Neural progenitor cell (in vitro differentiated cells): ENCODE measurements around the gene NKAIN4. TPM values are rescaled to one million over a fixed set of nuclear protein-coding genes. Genes with fewer than 3 reads are reported as not detected.

ENCODE experiments used
- DNase-seq: peaks from one replicate; pipeline ENCODE4 v3.0.0-alpha.2; 2016; ENCODE audit warnings: low spot score
- H2AFZ ChIP-seq: fragments of 200-600 bp; sonication (generic); replicated peaks from 2 replicates; pipeline ENCODE4 v1.6.1; 2016; ENCODE audit warnings: antibody characterized with exemption
- H3F3A ChIP-seq: fragments of 200-600 bp; sonication (generic); 2 replicates; pipeline ENCODE4 v1.6.1; 2016; ENCODE audit warnings: antibody characterized with exemption, low read depth
- H3K27ac ChIP-seq: fragments of 200-600 bp; sonication (generic); 2 replicates; pipeline ENCODE4 v1.5.1; 2016; ENCODE audit warnings: mild to moderate bottlenecking
- H3K27me3 ChIP-seq: fragments of 200-600 bp; sonication (generic); 2 replicates; pipeline ENCODE4 v1.6.1; 2016; ENCODE audit warnings: mild to moderate bottlenecking, moderate library complexity
- H3K36me3 ChIP-seq: fragments of 200-600 bp; sonication (generic); 2 replicates; pipeline ENCODE4 v1.5.1; 2016
- H3K4me1 ChIP-seq: fragments of 200-600 bp; sonication (generic); 2 replicates; pipeline ENCODE4 v1.6.1; 2016; ENCODE audit warnings: mixed run types
- H3K4me2 ChIP-seq: fragments of 200-600 bp; sonication (generic); 2 replicates; pipeline ENCODE4 v1.6.1; 2016
- H3K4me3 ChIP-seq: fragments of 200-600 bp; sonication (generic); 2 replicates; pipeline ENCODE4 v1.5.1; 2016
- H3K79me2 ChIP-seq: fragments of 200-600 bp; sonication (generic); 2 replicates; pipeline ENCODE4 v1.6.1; 2016; ENCODE audit warnings: low read depth
- H3K9ac ChIP-seq: fragments of 200-600 bp; sonication (generic); 2 replicates; pipeline ENCODE4 v1.6.1; 2016
- H3K9me3 ChIP-seq: fragments of 200-600 bp; sonication (generic); 2 replicates; pipeline ENCODE4 v1.5.1; 2016; ENCODE audit warnings: low read depth
- H4K20me1 ChIP-seq: fragments of 200-600 bp; sonication (generic); 2 replicates; pipeline ENCODE4 v1.6.1; 2016; ENCODE audit warnings: low read depth
- H3K27ac Mint-ChIP-seq: 3 replicates; pipeline ENCODE4 v1.8.0; 2021; ENCODE audit warnings: mixed read lengths
- H3K27me3 Mint-ChIP-seq: 2 replicates; pipeline ENCODE4 v1.8.0; 2022; ENCODE audit warnings: low read depth, mild to moderate bottlenecking, inconsistent platforms, moderate library complexity, mixed read lengths; ENCODE audit not compliant: insufficient read depth
- H3K36me3 Mint-ChIP-seq: 3 replicates; pipeline ENCODE4 v1.8.0; 2021; ENCODE audit warnings: mixed read lengths
- H3K4me1 Mint-ChIP-seq: 3 replicates; pipeline ENCODE4 v1.8.0; 2021; ENCODE audit warnings: mixed read lengths
- H3K4me3 Mint-ChIP-seq: 3 replicates; pipeline ENCODE4 v1.8.0; 2021; ENCODE audit warnings: mild to moderate bottlenecking, moderate library complexity, mixed read lengths
- H3K9me3 Mint-ChIP-seq: 3 replicates; pipeline ENCODE4 v1.8.0; 2020; ENCODE audit warnings: mixed read lengths
- CTCF ChIP-seq: fragments of 200-600 bp; sonication (generic); IDR thresholded peaks from 2 replicates; pipeline ENCODE4 v1.5.1; 2017; ENCODE audit warnings: antibody characterized with exemption, mild to moderate bottlenecking
- EZH2 ChIP-seq: fragments of 200-600 bp; sonication (generic); IDR thresholded peaks from 2 replicates; pipeline ENCODE4 v1.6.1; 2017; ENCODE audit warnings: antibody characterized with exemption, mild to moderate bottlenecking, moderate library complexity
- EZH2phosphoT487 ChIP-seq: fragments of 200-600 bp; sonication (generic); IDR thresholded peaks from 2 replicates; pipeline ENCODE4 v1.6.1; 2017; ENCODE audit warnings: antibody characterized with exemption
- total RNA-seq: library from RNA; depleted of rRNA; stranded (reverse); fragments of >200 nt; gene quantifications from 2 replicates; pipeline ENCODE4 v1.2.3, GENCODE V29; 2015; ENCODE audit warnings: low replicate concordance

The NKAIN4 gene
- total RNA-seq, 1 donor from 2014 or later: 9.7 TPM

- H3K27ac ChIP-seq: no peak overlapping the region
- TF ChIP-seq CTCF (no peak), EZH2 (no peak), EZH2phosphoT487 (no peak)
- H2AFZ ChIP-seq: no peak overlapping the region
- Mint-ChIP-seq H3K36me3 (peaks cover 3% of the 10 kb centered on the region), H3K9me3 (no peaks in the 10 kb centered on the region), H3K27ac (no peak overlapping the region), H3K27me3 (peaks cover 3% of the 10 kb centered on the region), H3K4me3 (no peak overlapping the region), H3K4me1 (peaks cover 15% of the 10 kb centered on the region)
- H3F3A ChIP-seq: no peaks in the 10 kb centered on the region
- DNase-seq: no peak
- H3K79me2 ChIP-seq: no peaks in the 10 kb centered on the region
- H3K9me3 ChIP-seq: no peaks in the 10 kb centered on the region
- H3K4me1 ChIP-seq: peaks cover 5% of the 10 kb centered on the region
- no peaks in the 10 kb centered on the region for H3K36me3 ChIP-seq
- no peaks in the 10 kb centered on the region for H4K20me1 ChIP-seq
- no peak overlapping the region for H3K4me2 ChIP-seq
- H3K4me3 ChIP-seq: no peak overlapping the region
- H3K27me3 ChIP-seq: no peaks in the 10 kb centered on the region
- no peak overlapping the region for H3K9ac ChIP-seq
These were observed 11.5 kb downstream of the NKAIN4 start for GRCh38 chr20:63242736-63243135.

- Mint-ChIP-seq H3K9me3 (no peaks in the 10 kb centered on the region), H3K27me3 (peaks cover 3% of the 10 kb centered on the region), H3K27ac (no peak overlapping the region), H3K36me3 (peaks cover 3% of the 10 kb centered on the region), H3K4me3 (no peak overlapping the region), H3K4me1 (peaks cover 19% of the 10 kb centered on the region)
- Histone ChIP-seq H3K27ac (no peak overlapping the region), H3K4me3 (no peak overlapping the region), H3K9me3 (no peaks in the 10 kb centered on the region), H3K36me3 (no peaks in the 10 kb centered on the region), H3F3A (no peaks in the 10 kb centered on the region), H3K79me2 (no peaks in the 10 kb centered on the region), H3K27me3 (no peaks in the 10 kb centered on the region), H4K20me1 (no peaks in the 10 kb centered on the region), H2AFZ (no peak overlapping the region), H3K9ac (no peak overlapping the region), H3K4me1 (peaks cover 5% of the 10 kb centered on the region), H3K4me2 (no peak overlapping the region)
- DNase-seq: no peak
- TF ChIP-seq CTCF (no peak), EZH2 (no peak), EZH2phosphoT487 (no peak)
These were observed 13.0 kb downstream of the NKAIN4 start for GRCh38 chr20:63241272-63241671.

- Histone ChIP-seq H3K79me2 (no peaks in the 10 kb centered on the region), H3K4me2 (no peak overlapping the region), H3K9me3 (no peaks in the 10 kb centered on the region), H3F3A (peaks cover 5% of the 10 kb centered on the region), H3K9ac (no peak overlapping the region), H3K27ac (no peak overlapping the region), H3K36me3 (no peaks in the 10 kb centered on the region), H4K20me1 (no peaks in the 10 kb centered on the region), H3K4me3 (no peak overlapping the region), H3K4me1 (peaks cover 13% of the 10 kb centered on the region), H3K27me3 (no peaks in the 10 kb centered on the region), H2AFZ (no peak overlapping the region)
- no peaks in the 10 kb centered on the region for H3K9me3 Mint-ChIP-seq
- H3K4me3 Mint-ChIP-seq: no peak overlapping the region
- peaks cover 3% of the 10 kb centered on the region for H3K36me3 Mint-ChIP-seq
- peaks cover 21% of the 10 kb centered on the region for H3K4me1 Mint-ChIP-seq
- DNase-seq: no peak
- TF ChIP-seq EZH2: no peak
- TF ChIP-seq CTCF: no peak
- no peak for TF ChIP-seq EZH2phosphoT487
- peaks cover 3% of the 10 kb centered on the region for H3K27me3 Mint-ChIP-seq
- H3K27ac Mint-ChIP-seq: no peak overlapping the region
These were observed 14.3 kb downstream of the NKAIN4 start for GRCh38 chr20:63240004-63240403.
